LHCN-M2 (cell line): Measurements from ENCODE around the gene LPAR2. TPM values are rescaled to one million over a fixed set of nuclear protein-coding genes. Genes with fewer than 3 reads are reported as not detected.
"Not testable (repeated sequence)": the region's sequence is repeated elsewhere in the genome, so short reads cannot be mapped to it uniquely, and the experiment has no call there.

ENCODE experiments used
- DNase-seq: peaks from one replicate; pipeline ENCODE4 v3.0.0-alpha.2; 2012; ENCODE audit warnings: low read depth
- polyA plus RNA-seq: library from polyadenylated mRNA; unstranded; fragments of >200 nt; gene quantifications from one replicate; pipeline ENCODE4 v1.2.1, GENCODE V29; 2012; ENCODE audit warnings: missing spikeins
- total RNA-seq: library from RNA; depleted of rRNA; stranded (reverse); fragments of >200 nt; gene quantifications from 2 replicates; pipeline ENCODE4 v1.2.3, GENCODE V29; 2014; rRNA removed

The LPAR2 gene
- 0.52 and 1.4 TPM in 2 replicates for total RNA-seq
- 1.8 TPM for polyA plus RNA-seq

DNA sequence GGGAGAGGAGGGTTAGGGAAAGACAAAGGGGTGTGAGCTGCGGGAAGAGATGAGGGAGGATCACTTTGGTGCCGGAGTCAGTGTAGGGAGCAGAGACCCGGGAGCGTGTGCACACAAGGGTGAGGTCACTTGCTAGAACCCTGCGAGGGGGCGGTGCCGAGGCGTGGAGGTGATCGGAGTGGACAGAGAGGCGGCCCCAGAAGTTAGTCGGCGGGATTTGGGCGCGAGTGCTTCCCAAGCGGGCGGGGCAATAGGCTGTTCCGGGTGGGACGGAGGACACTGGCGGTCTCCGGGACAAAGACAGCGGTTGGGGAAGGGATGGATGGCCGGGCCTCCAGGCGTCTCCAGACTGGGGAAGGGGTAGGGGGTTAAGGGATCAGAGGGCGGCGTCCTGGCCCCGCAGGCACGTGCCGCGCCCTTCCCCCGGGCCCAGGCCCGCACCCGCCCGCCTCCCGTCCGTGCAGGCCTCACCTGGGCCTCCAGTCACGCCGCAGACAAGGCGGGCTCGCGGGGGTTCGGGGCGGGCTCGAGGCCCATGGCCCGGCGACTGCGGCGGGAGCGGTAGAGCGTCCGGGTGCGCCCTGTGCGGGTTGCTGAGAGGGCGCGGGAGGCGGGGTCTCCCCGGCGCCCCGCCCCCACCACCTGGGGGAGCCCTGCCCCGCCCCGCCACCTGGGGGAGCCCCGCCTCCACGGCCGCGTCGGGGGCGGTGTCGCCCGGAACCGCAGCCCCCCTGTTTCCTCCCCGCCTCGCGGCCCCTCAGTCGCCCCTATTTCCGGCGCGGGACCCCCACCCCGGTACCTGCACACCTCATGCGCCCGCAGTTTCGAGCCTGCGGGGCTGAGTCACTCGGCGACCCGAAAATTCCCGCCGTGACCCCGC lies at the start of gene LPAR2:
Gene LPAR2 (minus strand): TSS at position 600 of the 880 bp plus-strand sequence. CDS start 945 bp downstream, outside the sequence.
- no peak for DNase-seq

DNA sequence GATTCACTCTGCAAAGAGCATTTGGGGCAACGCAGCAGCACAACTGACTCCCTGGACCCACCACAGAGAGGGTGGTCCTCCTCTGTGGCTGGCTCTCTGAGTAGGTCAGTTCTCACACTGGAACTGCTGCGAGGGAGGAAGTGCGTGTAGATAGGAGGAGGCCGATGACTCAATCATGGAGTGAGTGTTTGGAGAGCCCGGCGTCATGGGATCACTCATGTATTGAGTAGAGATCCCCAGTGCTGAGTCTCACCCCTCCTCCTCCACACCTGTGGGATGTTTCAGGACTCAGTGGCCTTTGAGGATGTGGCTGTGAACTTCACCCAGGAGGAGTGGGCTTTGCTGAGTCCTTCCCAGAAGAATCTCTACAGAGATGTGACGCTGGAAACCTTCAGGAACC lies 49.6 kb upstream of the LPAR2 start:
- DNase-seq = no peak

DNA sequence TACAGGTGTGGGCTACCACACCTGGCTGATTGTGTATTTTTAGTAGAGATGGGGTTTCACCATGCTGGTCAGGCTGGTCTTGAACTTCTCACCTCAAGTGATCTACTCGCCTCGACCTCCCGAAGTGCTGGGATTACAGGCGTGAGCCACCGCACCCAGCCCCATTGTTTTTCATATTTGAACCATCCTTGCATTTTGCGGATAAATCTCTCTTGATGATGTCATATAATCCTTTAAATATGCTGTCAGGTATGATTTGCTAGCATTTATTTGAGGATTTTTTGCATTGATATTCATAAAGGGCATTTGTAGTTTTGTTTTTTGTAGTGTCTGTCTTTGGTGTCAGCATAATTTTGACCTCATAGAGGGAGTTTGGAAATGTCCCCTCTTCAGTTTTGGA lies 46.3 kb upstream of the LPAR2 start:
- DNase-seq = no peak

DNA sequence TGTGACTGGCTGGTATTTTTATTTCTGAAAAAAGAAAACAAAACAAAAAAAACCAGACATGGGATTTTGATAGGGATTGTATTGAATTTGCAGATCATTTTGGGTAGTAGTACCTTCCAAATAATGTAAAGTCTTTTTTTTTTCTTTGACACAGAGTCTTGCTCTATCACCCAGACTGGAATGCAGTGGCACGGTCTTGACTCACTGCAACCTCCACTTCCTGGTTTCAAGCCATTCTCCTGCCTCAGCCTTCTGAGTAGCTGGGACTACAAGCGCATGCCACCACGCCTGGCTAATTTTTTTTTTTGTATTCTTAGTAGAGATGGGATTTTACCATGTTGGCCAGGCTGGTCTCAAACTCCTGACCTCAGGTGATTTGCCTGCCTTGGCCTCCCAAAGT lies 44.8 kb upstream of the LPAR2 start:
- no peak for DNase-seq

DNA sequence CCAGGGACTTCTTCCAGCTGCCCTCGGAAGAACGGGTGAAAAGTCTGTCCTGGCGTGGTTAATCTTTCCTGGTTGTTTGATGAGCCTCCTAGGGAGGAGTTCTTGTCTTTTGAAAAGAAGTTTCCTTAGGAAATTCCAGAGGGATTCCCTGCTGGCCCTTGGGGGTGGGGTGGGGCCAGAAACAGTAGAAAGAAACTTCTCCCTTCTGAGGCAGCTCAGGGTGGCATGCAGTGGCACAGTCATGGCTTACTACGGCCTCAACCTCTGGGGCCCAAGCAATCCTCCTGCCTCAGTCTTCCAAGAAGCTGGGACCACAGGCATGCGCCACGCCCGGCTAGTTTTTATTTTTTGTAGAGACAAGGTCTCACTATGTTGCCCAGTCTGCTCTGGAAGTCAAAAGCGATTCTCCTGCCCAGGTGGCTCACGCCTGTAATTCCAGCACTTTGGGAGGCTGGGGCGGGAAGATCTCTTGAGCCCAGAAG lies 42.1 kb upstream of the LPAR2 start:
- no peak for DNase-seq

DNA sequence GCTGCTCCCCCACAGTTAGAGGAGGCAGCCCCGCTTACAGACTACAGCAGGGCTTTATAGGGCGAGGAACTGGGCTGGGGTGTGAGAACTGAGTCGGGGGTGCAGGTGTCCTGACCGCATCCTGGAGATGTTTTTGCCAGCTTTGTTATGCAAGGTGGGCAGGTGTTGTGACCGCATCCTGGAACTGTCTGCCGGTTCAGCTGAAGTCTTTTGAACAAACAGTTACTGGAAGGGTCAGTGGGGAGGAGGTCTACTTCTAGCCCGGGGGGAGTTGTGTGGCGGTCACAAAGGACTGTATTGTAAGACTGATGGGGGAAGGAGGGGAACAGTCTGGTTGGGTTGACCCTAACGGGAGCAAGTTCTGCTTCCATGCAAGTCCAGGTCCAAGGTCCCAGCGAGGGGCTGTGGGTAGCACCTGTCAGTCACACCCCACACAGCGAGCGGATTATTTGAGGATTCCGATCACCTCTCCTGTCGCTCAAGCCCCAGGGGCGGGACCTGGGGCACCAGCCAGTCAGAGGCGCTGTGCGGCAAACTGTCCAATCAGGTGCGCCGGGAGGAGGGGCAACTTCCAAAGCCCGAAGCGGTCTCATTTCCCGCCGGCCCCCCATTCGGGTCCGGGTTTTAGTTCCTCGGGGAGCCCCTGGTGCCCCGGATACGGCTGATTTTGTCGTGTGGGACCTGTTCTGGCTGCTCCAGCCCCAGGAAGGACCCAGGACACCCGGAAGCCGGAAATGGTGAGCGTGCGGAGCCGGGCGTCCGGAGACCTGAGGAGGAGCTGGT lies 40.4 kb upstream of the LPAR2 start, which contains the start of gene ZNF101:
Gene ZNF101 (plus strand): TSS at position 610 of the 783 bp plus-strand sequence. CDS start 125 bp downstream, at position 735.
- DNase-seq = peak; percentile 93

DNA sequence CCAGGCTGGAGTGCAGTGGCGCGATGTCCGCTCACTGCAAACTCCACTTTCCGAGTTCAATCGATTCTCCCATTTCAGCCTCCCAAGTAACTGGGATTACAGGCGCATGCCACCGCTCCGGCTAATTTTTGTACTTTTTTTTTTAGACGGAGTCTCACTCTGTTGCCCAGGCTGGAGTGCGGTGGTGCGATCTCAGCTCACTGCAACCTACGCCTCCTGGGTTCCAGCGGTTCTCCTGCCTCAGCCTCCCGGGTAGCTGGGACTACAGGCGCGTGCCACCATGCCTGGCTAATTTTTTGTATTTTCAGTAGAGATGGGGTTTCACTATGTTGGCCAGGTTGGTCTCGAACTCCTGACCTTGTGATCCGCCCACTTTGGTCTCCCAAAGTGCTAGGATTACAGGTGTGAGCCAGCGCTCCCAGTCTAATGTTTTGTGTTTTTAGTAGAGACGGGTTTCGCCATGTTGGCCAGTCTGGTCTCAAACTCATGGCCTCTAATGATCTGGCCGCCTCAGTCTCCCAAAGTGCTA lies 37.5 kb upstream of the LPAR2 start:
- not testable (repeated sequence) for DNase-seq

DNA sequence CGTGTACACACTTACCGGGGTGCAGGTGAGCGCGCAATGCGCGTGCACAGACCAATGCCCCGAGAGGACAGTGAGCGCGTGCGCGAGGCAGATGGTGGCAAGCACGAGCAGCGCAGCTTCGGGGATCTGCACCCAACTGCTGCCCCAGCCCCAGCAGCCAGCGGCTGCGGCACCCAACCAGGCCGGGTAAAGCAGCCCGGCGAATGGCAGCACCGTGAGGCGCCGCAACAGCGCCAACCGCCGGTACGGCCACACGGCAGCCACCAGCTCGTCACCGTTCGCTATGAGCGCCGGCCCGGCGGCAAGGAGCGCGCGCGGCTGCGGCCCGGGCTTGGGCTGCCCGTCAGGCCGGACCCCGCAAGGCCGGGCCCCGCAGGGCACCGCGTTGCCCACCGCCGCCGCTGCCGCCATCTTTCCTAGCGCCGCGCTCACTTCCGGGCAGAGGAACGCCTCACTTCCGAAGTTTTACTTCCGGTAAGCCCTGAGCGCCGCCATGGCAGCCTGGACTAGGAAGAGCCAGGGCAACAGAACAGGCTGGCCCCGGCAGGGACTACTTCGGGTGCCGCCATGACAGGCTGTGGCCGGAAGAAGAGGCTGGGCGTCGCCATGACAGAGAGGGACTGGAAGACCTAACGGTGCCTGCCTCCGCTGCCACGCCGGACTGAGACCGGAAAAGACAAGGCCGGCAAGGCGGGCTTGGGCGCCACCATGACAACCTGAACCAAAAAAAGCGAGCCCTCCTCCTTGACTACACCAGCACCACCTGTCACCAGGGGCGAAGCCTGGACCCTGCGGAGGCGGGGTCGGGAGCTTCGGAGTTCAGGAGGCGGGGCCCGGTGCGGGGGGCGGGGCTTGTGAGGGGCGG lies 35.5 kb upstream of the LPAR2 start, which contains the start of gene ATP13A1:
Gene ATP13A1 (minus strand): TSS at position 421 of the 865 bp plus-strand sequence. CDS start 10 bp downstream, at position 411.
- peak; percentile 97 for DNase-seq

DNA sequence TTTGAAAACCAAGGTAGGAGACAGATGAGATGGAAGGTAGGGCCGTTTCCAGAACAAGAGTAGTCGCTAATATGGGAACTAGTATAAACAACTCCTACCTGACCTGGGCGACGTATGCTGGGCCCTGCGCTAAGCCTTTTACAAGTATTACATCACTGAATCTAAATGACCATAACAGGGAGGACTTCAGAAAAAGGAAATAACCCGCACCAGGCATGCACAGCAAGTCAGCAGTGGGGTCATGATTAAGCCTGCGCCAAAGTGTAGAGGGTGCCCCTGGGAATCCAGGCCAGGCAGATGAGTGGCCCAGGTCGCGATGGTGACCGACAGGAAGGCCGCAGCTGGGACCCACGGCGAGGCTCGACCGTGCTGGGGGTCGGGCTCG lies 34.8 kb upstream of the LPAR2 start:
- DNase-seq = peak; percentile 39

DNA sequence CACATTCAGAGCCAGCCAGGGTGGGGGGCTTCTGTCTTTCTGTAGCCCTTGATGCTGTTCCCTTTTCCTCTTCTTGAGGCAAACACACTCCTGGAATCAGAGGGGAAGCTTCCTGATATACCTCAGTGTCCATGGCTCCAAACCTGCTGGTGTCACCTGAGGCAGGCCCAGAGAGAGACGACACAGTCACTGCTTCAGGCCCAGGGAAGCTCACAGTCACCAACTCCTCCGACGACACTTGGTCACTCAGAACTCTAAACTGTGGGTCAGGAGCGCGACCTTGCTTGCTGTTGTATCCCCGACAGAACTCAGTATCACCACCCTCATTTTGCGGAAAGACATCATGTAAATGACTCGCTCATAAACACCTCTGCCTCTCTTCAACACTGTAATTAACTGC lies 34.3 kb upstream of the LPAR2 start:
- no peak for DNase-seq

DNA sequence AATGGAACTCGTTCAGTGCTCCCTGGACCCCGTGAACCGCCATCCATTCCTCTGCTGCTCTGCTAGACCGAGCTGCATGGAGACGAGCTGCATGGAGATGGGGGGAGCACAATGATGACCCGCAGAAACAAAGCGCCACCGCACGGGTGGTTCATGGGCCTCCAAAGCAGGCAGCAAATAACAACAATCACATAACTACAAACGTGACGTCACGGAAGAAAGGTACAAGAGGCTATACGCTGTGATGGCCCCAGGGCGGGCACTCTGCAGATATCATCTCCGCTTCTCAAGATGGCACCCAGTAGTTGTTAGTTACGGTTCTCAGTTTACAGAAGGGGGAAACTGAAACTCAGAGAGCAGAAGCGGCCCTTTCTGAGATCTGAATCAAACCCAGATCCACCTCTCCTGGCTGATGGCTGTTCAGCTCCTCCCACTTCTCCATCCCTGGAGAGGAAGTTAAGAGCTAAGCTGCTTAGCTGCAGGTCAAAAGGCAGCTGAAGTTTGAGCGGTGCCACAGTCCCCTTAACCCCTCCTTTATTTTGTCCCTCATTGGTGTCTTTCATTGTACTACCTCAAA lies 33.7 kb upstream of the LPAR2 start:
- DNase-seq = no peak

DNA sequence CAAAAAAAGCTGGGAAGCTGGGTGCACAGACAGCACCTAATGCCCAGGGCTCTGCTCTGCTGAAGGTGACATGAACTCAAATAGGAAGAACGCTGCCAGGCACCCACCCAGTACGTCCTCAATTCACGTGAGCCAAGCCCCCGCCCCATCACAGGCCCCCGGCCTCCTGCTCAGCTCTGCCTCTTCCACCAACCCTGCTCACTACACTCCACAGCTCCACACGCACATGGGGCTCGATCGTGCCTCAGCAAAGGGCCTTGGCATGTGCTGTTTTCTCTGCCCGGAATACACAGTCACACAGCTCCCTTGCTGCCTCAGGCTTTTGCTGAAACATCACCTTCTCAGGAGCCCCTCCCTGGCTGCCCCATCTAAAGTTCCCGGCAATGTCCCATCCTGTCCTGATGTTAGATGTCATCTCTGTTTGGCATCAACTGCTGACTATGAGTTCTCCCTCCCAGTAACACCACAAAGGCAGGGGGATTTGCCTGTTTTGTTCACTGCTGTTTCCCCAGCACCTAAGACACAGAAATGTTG lies 33.2 kb upstream of the LPAR2 start:
- DNase-seq = no peak

DNA sequence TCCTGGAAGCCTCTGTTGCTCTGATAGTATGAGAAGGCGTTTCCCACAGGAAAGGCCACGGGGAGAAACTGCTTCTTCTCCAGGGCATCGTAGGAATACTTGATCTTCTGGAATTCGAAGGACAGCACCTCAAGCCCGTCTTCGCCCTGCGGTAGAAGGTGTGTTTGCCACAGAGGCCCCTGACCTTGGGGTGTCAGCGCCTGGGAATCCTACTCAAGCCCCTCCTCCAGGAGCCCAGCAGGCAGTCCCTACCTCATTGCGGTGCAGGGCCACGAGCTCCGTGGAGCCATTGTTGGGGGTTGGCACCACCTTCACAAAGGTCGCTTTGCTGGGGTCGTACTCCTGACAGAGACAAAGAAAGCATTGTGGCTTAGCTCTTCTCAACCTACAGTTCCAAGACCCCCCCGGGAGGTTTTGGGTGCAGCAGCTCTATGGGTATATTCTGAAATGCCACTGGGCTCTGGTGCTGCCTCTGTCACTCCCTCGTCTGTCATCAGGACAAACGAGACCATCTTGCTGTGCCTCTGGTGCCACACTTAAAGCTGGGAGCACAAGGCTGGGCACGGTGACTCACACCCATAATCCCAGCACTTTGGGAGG lies 31.7 kb upstream of the LPAR2 start:
- DNase-seq = no peak

DNA sequence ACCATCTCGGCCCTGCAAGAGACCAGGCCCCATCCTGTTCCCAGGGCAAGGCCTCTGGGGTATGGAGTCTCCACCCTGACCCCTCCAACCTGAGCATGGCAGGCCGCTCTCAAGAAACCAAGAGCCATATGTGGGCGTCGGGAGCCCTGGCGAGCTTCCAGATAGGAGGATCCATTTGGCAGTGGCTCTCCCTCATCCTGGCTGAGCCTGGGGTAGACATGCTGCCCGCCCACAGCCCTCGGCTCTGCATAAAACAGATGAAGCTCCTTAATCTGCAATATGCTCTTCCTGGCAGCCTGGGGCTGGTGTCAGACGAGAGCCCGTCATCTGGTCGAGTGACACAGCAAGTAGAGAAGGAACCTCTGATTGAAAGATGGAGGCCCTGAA lies 29.4 kb upstream of the LPAR2 start:
- DNase-seq = no peak

DNA sequence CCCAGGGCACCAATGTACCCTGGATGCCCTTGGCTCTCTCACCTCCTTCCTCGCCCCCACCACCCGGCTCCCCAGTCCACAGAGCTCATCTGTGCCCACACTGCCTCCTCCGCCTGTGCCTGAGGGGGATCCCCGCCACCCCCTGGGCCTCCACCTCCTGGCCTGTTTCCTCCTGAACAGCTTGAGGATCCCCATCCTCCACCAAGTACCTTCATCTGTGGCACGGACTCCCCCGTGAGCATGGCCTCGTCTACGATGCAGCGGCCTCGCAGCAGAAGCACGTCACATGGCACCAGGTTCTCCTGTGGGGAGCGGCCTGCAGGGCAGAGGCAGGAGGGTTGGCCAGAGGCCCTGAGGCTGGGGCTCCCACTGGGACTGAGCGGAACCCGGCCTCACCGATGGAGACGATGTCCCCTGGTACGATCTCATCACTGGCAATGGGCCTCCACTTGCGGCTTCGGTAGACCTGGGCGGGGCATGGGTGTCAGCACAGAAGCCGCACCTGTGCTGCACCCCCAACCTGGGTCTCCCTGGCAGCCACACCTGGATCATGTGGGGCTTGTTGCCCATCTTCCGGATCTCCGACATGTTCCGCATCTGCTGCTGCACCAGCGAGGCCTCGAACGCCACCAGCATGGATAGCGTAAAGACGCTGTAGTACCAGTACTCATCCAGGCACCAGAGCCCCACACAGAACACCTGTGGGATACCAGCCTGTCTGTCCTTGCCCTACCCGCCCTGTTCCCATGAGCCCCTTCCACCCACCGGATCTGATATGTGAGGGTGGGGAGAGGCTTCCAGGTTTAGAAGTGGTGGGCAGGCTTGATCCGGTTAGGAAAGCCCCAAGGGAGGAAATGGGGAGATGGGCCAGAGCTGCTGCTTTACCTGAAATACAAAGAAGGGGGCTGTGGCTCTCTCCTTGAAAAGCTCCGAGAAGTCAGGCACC lies 28.7 kb upstream of the LPAR2 start:
- DNase-seq = no peak

DNA sequence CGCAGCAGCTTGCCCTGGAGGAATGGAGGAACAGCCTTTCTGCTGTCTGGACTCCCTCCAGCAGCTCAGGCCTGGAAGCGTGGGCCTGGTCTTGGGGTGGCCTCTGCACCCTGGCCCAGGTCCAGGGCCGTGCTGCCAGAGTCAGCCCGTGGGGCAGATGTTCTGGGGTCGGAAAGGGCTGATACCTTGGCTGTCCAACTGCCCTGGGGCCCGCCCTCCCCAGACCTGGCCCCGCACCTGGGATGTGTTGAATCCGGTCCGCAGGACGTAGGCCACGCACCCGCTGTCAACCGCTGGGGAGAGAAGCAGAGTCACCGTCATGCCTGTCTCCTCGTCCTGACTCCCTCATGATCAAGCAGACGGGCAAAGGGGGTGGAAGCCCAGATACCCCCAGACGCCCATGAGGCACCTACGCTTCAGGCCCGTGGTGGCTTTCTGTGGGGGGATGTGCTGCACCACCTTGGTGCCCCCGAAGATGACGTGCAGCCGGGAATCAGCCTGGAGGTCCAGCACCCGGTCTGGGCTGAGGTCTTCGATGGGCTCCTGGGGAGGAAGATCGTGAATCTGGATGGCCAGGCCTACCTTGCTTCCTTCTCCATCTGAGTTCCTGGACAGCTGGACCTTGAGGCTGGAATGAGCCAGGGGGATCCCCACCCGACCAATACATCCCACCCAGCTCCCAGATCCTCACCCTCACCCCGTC lies 27.8 kb upstream of the LPAR2 start:
- DNase-seq = no peak

DNA sequence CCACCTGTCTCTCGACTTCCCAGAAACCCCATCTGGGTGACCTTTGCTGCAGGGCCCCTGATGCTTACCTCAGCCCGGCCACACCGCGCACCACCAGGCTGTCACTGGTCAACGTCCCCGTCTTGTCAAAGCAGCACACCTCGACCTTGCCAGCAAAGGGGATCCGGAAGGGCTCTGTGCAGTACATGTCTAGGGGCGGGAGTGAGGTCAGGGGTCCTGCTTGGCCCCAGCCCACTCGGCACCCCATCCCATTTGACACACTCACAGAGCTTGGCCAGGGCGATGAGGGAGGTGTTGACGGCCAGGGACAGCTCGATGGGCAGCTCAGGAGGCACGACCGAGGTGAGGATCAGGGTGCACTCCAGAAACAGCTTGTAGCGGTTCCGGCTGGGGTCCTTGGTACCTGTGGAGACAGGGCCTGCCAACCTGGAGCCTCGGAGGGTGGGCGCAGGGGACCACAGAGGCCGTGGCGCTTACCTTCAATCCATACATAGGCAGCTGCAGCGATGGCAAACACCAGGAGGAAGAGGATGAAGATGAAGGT lies 27.1 kb upstream of the LPAR2 start:
- no peak for DNase-seq

DNA sequence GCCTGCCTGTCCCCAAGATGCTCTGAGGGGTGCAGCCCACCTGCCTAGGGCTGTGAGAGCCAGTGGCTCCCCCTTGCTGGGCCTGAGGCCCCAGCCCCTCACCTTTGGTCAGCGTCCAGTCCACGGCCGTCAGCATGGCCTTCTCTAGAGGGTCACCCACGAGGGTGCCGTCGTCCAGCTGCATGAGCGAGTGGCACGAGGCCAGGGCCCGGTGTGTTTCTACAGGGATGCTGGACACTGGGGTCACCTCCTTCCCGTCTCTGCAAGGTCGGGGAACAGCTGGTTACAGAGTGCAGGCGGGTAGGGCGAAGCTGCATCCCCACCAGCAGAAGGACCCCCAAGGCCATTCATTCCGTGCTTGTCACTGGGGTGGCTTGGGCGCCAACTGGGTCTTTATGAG lies 26.4 kb upstream of the LPAR2 start:
- no peak for DNase-seq
